ENCODE measurements around the gene LCN15.
"Not testable (repeated sequence)": the region's sequence is repeated elsewhere in the genome, so short reads cannot be mapped to it uniquely, and the experiment has no call there.

LCN15 gene

GRCh38 chr9:136714096-136714892 lies 50.0 kb downstream of the LCN15 start:
- H3K4me3 ChIP-seq (ENCODE audit: insufficient read depth, low read depth, low read length, poor library complexity, severe bottlenecking) = no peak overlapping the region
- H3K9me3 ChIP-seq (ENCODE audit: control insufficient read depth, low read length) = no peaks in the 10 kb centered on the region
- H3K27ac ChIP-seq (ENCODE audit: insufficient read depth, low read length, poor library complexity, severe bottlenecking) = no peak overlapping the region
- peaks cover 28% of the 10 kb centered on the region for H3K27me3 ChIP-seq (replicated peaks; ENCODE audit: control insufficient read depth, insufficient read depth, low read length, poor library complexity, severe bottlenecking)
- DNase-seq = no peak
- H3K36me3 ChIP-seq (ENCODE audit: control insufficient read depth, insufficient read depth, low read length) = no peaks in the 10 kb centered on the region
- peaks cover 13% of the 10 kb centered on the region for H3K4me1 ChIP-seq (ENCODE audit: control insufficient read depth, insufficient read depth, low read length, poor library complexity, severe bottlenecking)

GRCh38 chr9:136713550-136713949 lies 50.8 kb downstream of the LCN15 start:
- no peaks in the 10 kb centered on the region for H3K36me3 ChIP-seq (ENCODE audit: control insufficient read depth, insufficient read depth, low read length)
- no peak overlapping the region for H3K27ac ChIP-seq (ENCODE audit: insufficient read depth, low read length, poor library complexity, severe bottlenecking)
- H3K4me3 ChIP-seq (ENCODE audit: insufficient read depth, low read depth, low read length, poor library complexity, severe bottlenecking) = no peak overlapping the region
- no peaks in the 10 kb centered on the region for H3K9me3 ChIP-seq (ENCODE audit: control insufficient read depth, low read length)
- no peak for DNase-seq
- H3K4me1 ChIP-seq (ENCODE audit: control insufficient read depth, insufficient read depth, low read length, poor library complexity, severe bottlenecking) = peaks cover 13% of the 10 kb centered on the region
- H3K27me3 ChIP-seq (replicated peaks; ENCODE audit: control insufficient read depth, insufficient read depth, low read length, poor library complexity, severe bottlenecking) = peaks cover 28% of the 10 kb centered on the region

GRCh38 chr9:136712690-136713544 lies 51.4 kb downstream of the LCN15 start:
- Histone ChIP-seq H3K4me1 (ENCODE audit: control insufficient read depth, insufficient read depth, low read length, poor library complexity, severe bottlenecking) (peaks cover 13% of the 10 kb centered on the region), H3K27me3 (replicated peaks; ENCODE audit: control insufficient read depth, insufficient read depth, low read length, poor library complexity, severe bottlenecking) (peaks cover 28% of the 10 kb centered on the region), H3K27ac (ENCODE audit: insufficient read depth, low read length, poor library complexity, severe bottlenecking) (no peak overlapping the region), H3K4me3 (ENCODE audit: insufficient read depth, low read depth, low read length, poor library complexity, severe bottlenecking) (no peak overlapping the region), H3K36me3 (ENCODE audit: control insufficient read depth, insufficient read depth, low read length) (no peaks in the 10 kb centered on the region), H3K9me3 (ENCODE audit: control insufficient read depth, low read length) (no peaks in the 10 kb centered on the region)
- DNase-seq = no peak

- no peak for DNase-seq
- peak within 1 kb of the TSS; percentile 22 for H3K4me3 ChIP-seq (ENCODE audit: insufficient read depth, low read depth, low read length, poor library complexity, severe bottlenecking)
- no peaks in the 10 kb centered on the region for H3K9me3 ChIP-seq (ENCODE audit: control insufficient read depth, low read length)
- H3K4me1 ChIP-seq (ENCODE audit: control insufficient read depth, insufficient read depth, low read length, poor library complexity, severe bottlenecking) = peaks cover 13% of the 10 kb centered on the region
- peaks cover 28% of the 10 kb centered on the region for H3K27me3 ChIP-seq (replicated peaks; ENCODE audit: control insufficient read depth, insufficient read depth, low read length, poor library complexity, severe bottlenecking)
- no peaks in the 10 kb centered on the region for H3K36me3 ChIP-seq (ENCODE audit: control insufficient read depth, insufficient read depth, low read length)
- no peak within 1 kb of the TSS for H3K27ac ChIP-seq (ENCODE audit: insufficient read depth, low read length, poor library complexity, severe bottlenecking)
Measured at GRCh38 chr9:136711751-136712689, 52.3 kb downstream of the LCN15 start, which contains the start of gene DIPK1B. Gene DIPK1B, plus strand, starts transcription at chr9:136712572. Its CDS starts 94 bp downstream, at chr9:136712666.

GRCh38 chr9:136711219-136711648 lies 53.1 kb downstream of the LCN15 start:
- H3K4me1 ChIP-seq (ENCODE audit: control insufficient read depth, insufficient read depth, low read length, poor library complexity, severe bottlenecking) = peaks cover 13% of the 10 kb centered on the region
- not testable (repeated sequence) for H3K27ac ChIP-seq (ENCODE audit: insufficient read depth, low read length, poor library complexity, severe bottlenecking); H3K4me3 ChIP-seq (ENCODE audit: insufficient read depth, low read depth, low read length, poor library complexity, severe bottlenecking); H3K36me3 ChIP-seq (ENCODE audit: control insufficient read depth, insufficient read depth, low read length); H3K9me3 ChIP-seq (ENCODE audit: control insufficient read depth, low read length); DNase-seq
- H3K27me3 ChIP-seq (replicated peaks; ENCODE audit: control insufficient read depth, insufficient read depth, low read length, poor library complexity, severe bottlenecking) = peaks cover 28% of the 10 kb centered on the region

- no peaks in the 10 kb centered on the region for H3K9me3 ChIP-seq (ENCODE audit: control insufficient read depth, low read length)
- H3K36me3 ChIP-seq (ENCODE audit: control insufficient read depth, insufficient read depth, low read length) = no peaks in the 10 kb centered on the region
- H3K27ac ChIP-seq (ENCODE audit: insufficient read depth, low read length, poor library complexity, severe bottlenecking) = no peak overlapping the region
- DNase-seq = no peak
- no peak overlapping the region for H3K4me3 ChIP-seq (ENCODE audit: insufficient read depth, low read depth, low read length, poor library complexity, severe bottlenecking)
- H3K4me1 ChIP-seq (ENCODE audit: control insufficient read depth, insufficient read depth, low read length, poor library complexity, severe bottlenecking) = peaks cover 13% of the 10 kb centered on the region
- H3K27me3 ChIP-seq (replicated peaks; ENCODE audit: control insufficient read depth, insufficient read depth, low read length, poor library complexity, severe bottlenecking) = peaks cover 28% of the 10 kb centered on the region
Measured at GRCh38 chr9:136710543-136710942, 53.8 kb downstream of the LCN15 start.

All from effector memory CD4-positive, alpha-beta T cell (primary cell).